ENCODE results near the gene LCLAT1. TPM values are rescaled to one million over a fixed set of nuclear protein-coding genes. Genes with fewer than 3 reads are reported as not detected.

Gene LCLAT1
- total RNA-seq, 2 experiments from 2014 or later = 19.0 to 20.5 TPM

- ChIA-PET CTCF (no interaction called here), POLR2A (no interaction called here)
- H3K4me3 Mint-ChIP-seq = no peak overlapping the region
- no peaks in the 10 kb centered on the region for H3K9me3 Mint-ChIP-seq
- intact Hi-C loops (cut with micrococcal nuclease) = no loop called here
- no peaks in the 10 kb centered on the region for H3K4me1 Mint-ChIP-seq (ENCODE audit: low read depth)
- H3K27ac Mint-ChIP-seq = no peak overlapping the region
- H3K36me3 Mint-ChIP-seq (ENCODE audit: low read depth) = no peaks in the 10 kb centered on the region
- no peak for TF ChIP-seq CTCF (IDR thresholded peaks at IDR 0.05)
- ATAC-seq (no peak), DNase-seq (no peak)
- H3K27me3 Mint-ChIP-seq = no peaks in the 10 kb centered on the region
Measured at GRCh38 chr2:30678410-30679137, 231.5 kb downstream of the LCLAT1 start.

- intact Hi-C loops (cut with micrococcal nuclease) = no loop called here
- TF ChIP-seq CTCF (IDR thresholded peaks at IDR 0.05) = no peak
- ATAC-seq (no peak), DNase-seq (no peak)
- no peak overlapping the region for H3K27ac Mint-ChIP-seq
- H3K36me3 Mint-ChIP-seq (ENCODE audit: low read depth) = no peaks in the 10 kb centered on the region
- ChIA-PET CTCF (no interaction called here), POLR2A (no interaction called here)
- H3K4me3 Mint-ChIP-seq = no peak overlapping the region
- no peaks in the 10 kb centered on the region for H3K9me3 Mint-ChIP-seq
- H3K4me1 Mint-ChIP-seq (ENCODE audit: low read depth) = no peaks in the 10 kb centered on the region
- no peaks in the 10 kb centered on the region for H3K27me3 Mint-ChIP-seq
Measured at GRCh38 chr2:30679426-30680088, 232.5 kb downstream of the LCLAT1 start.

GRCh38 chr2:30680121-30680520 lies 233.1 kb downstream of the LCLAT1 start:
- CTCF ChIA-PET = no interaction called here
- no peaks in the 10 kb centered on the region for H3K9me3 Mint-ChIP-seq

GRCh38 chr2:30681022-30681421 lies 234.0 kb downstream of the LCLAT1 start:
- Mint-ChIP-seq H3K36me3 (ENCODE audit: low read depth) (no peaks in the 10 kb centered on the region), H3K4me3 (no peak overlapping the region), H3K27me3 (no peaks in the 10 kb centered on the region), H3K27ac (no peak overlapping the region), H3K4me1 (ENCODE audit: low read depth) (no peaks in the 10 kb centered on the region), H3K9me3 (no peaks in the 10 kb centered on the region)
- no peak for ATAC-seq
- CTCF ChIA-PET = no interaction called here
- POLR2A ChIA-PET = interaction anchor here (0.6 kb wide), 1 partner anchor 17 kb away, joined by 4 read pairs; no protein-coding TSS in a partner anchor
- intact Hi-C loops (cut with micrococcal nuclease) = no loop called here
- TF ChIP-seq CTCF (IDR thresholded peaks at IDR 0.05) = no peak
- DNase-seq = no peak

More at GRCh38 chr2:30680121-30680520, 233.1 kb downstream of the LCLAT1 start:
- intact Hi-C loops (cut with micrococcal nuclease) = no loop called here
- DNase-seq (no peak), ATAC-seq (no peak)
- no peak for TF ChIP-seq CTCF (IDR thresholded peaks at IDR 0.05)
- H3K27me3 Mint-ChIP-seq = no peaks in the 10 kb centered on the region
- POLR2A ChIA-PET = no interaction called here
- no peaks in the 10 kb centered on the region for H3K4me1 Mint-ChIP-seq (ENCODE audit: low read depth)
- no peaks in the 10 kb centered on the region for H3K36me3 Mint-ChIP-seq (ENCODE audit: low read depth)
- H3K4me3 Mint-ChIP-seq = no peak overlapping the region
- no peak overlapping the region for H3K27ac Mint-ChIP-seq

GRCh38 chr2:30683236-30683956 lies 236.3 kb downstream of the LCLAT1 start:
- Mint-ChIP-seq H3K27ac (no peak overlapping the region), H3K27me3 (no peaks in the 10 kb centered on the region), H3K4me1 (ENCODE audit: low read depth) (no peaks in the 10 kb centered on the region), H3K4me3 (no peak overlapping the region), H3K9me3 (no peaks in the 10 kb centered on the region), H3K36me3 (ENCODE audit: low read depth) (no peaks in the 10 kb centered on the region)
- DNase-seq (no peak), ATAC-seq (no peak)
- TF ChIP-seq CTCF (IDR thresholded peaks at IDR 0.05) = no peak
- intact Hi-C loops (cut with micrococcal nuclease) = no loop called here
- POLR2A ChIA-PET = no interaction called here
- CTCF ChIA-PET = interaction anchor here (0.5 to 1.0 kb wide), 2 partner anchors 73 to 518 kb away, joined by 3 read pairs; no protein-coding TSS in a partner anchor
